Stimulated activated effector memory CD8-positive, alpha-beta T cell treated with anti-CD3 and anti-CD28 coated beads, Interleukin-12 subunit alpha, Interleukin-12 subunit beta, amount 100 ng/mL, for 72 hours (primary cell): ENCODE data around the gene FNDC3B.
"Not testable (repeated sequence)": the region's sequence is repeated elsewhere in the genome, so short reads cannot be mapped to it uniquely, and the experiment has no call there.

ENCODE experiments used
- ATAC-seq: fragments of 150-1000 bp; cut with Tn5 transposase; 2 replicates; pipeline ENCODE4 v1.10.0; 2021
- DNase-seq, 2 donors: peaks; one replicate each; pipeline ENCODE4 v3.0.0; 2021 to 2022; ENCODE audit warnings: low spot score in 2 of 2
- H3K27ac Mint-ChIP-seq: one replicate; pipeline ENCODE4 v1.8.0; 2022; ENCODE audit warnings: mild to moderate bottlenecking, mixed read lengths
- H3K36me3 Mint-ChIP-seq: one replicate; pipeline ENCODE4 v1.8.0; 2022; ENCODE audit warnings: mild to moderate bottlenecking, mixed read lengths
- H3K4me1 Mint-ChIP-seq: one replicate; pipeline ENCODE4 v1.8.0; 2022; ENCODE audit warnings: mixed read lengths
- H3K4me3 Mint-ChIP-seq: one replicate; pipeline ENCODE4 v1.8.0; 2022; ENCODE audit warnings: mild to moderate bottlenecking, mixed read lengths
- H3K9me3 Mint-ChIP-seq: one replicate; pipeline ENCODE4 v1.8.0; 2022; ENCODE audit warnings: mixed read lengths

Gene FNDC3B

DNA sequence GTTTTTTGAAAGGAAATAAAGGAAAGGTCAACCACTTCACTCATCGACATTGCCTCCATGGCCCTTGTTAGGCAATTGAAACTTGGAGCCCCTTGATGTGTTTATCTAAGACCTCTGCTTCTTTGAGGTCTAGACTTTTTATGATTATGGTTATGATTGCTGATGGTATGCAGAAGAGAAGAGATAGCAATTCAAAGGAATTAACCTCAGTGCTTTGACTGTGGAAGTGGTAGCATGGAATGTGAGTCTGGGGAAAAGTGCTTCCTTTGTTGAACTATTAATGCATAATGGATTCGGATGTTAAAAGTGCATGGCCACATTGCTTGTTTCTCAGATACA lies 46.1 kb downstream of the FNDC3B start:
- DNase-seq, result no peak
- no peaks in the 10 kb centered on the region for H3K36me3 Mint-ChIP-seq
- no peak overlapping the region for H3K4me3 Mint-ChIP-seq

DNA sequence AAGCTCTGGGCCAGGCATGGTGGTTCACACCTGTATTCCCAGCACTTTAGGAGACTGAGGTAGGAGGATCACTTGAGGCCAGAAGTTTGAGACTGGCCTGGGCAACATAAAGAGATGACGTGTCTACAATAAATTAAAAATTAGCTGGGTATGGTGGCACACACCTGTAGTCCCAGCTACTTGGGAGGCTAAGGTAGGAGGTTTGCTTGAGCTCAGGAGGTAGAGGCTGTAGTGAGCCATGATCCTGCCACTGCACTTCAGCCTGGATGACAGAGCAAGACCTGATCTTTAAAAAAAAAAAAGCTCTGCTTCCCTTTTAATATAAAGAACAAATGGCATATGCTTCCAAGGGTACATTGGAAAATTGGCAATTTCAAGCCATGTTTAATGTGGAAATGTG lies 46.7 kb downstream of the FNDC3B start:
- no peak for DNase-seq
- Mint-ChIP-seq H3K36me3 (no peaks in the 10 kb centered on the region), H3K4me1 (peaks cover 34% of the 10 kb centered on the region), H3K27ac (peak overlapping the region; percentile 40), H3K4me3 (no peak overlapping the region), H3K9me3 (no peaks in the 10 kb centered on the region)
- ATAC-seq, result no peak

More for the DNA sequence above, 46.1 kb downstream of the FNDC3B start:
- Mint-ChIP-seq H3K27ac (peak overlapping the region; percentile 40), H3K4me1 (peaks cover 34% of the 10 kb centered on the region), H3K9me3 (no peaks in the 10 kb centered on the region)
- no peak for ATAC-seq

DNA sequence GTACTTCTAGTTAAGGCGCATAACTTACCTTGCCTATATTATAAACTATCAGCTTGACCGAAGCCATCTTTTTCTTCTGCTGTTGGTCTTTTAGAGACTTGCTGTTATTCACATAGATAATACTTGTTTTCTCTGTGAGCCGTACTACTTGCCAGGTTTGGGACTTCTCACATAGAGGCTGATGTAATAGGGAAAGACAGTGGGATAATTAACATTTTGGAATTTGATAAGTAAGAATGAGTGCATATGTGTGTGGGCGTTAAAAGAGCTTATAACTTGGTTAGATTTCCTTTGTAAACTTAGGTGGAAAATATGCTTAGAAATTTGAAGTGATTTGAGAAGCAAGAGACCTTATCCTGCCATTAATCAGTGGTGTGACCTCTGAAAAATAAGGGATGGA lies 47.8 kb downstream of the FNDC3B start:
- no peak for ATAC-seq
- Mint-ChIP-seq H3K9me3 (no peaks in the 10 kb centered on the region), H3K27ac (peak overlapping the region; percentile 59), H3K4me3 (peak overlapping the region; percentile 30), H3K4me1 (peaks cover 42% of the 10 kb centered on the region), H3K36me3 (no peaks in the 10 kb centered on the region)
- no peak for DNase-seq

DNA sequence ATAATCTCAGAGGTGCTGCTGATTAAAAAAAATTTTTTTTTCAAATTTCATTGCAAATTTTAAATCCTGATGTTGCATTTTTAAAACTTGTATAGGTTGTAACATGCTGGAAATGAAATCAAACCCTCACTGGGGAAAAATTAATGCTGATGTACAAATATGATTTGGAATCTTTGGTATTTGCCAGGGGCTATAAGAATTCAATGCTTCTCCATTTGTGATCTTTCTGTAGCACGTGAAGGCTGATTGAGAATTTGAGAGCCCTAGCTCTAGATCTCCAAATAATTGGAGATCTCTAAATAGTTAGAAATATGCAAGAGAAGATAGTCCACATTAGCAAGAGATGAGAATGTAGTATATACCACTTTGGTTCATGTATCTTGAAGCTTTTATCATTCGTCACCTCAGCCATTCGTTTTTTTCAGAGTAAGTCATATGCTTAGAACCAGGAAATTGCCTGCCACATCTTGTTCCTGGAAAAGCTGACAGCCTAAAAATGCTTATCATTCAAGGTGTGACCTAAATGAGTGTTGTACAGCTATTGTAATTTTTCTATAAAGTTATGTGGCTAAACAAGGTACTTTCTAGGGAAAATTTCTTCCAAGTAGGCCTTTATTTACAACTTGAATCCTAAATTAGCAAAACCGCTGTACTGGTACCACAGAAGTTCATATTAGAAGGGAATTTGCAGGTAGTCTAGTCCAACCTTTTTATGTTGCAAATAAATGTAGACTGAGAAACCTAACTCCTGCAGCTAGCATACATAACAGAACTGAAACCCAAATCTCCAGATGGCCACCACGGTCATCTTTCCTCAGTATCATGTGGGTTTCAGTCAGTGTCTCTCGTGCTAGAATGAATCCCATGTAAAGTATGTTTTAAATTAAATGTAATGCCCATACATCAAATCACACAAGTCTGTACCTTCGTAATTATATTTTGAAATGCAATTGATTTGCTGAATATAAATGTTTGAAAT lies 48.5 kb downstream of the FNDC3B start:
- Mint-ChIP-seq H3K4me1 (peaks cover 46% of the 10 kb centered on the region), H3K27ac (peak overlapping the region; percentile 59), H3K9me3 (no peaks in the 10 kb centered on the region), H3K36me3 (no peaks in the 10 kb centered on the region), H3K4me3 (peak overlapping the region; percentile 30)
- DNase-seq (no peak), ATAC-seq (peak; percentile 66)

DNA sequence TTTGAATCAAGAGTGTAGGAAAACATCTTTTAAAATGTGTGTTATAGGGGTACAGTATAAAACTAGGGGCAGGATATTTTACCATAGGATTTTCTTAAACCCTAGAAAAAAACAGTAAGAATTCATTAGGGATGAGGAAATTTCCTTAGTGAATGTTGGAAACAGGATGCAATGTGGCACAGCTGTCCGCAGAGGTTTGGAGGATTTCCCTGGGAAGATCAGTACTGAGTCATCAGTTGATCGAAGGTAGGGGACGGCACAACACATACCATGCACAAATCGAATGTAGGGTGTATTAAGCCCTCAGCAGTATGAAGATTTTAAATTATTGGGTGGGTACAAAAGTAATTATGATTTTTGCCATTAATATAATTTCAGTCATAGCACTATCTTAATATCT lies 49.9 kb downstream of the FNDC3B start:
- Mint-ChIP-seq H3K4me3 (no peak overlapping the region), H3K9me3 (no peaks in the 10 kb centered on the region), H3K4me1 (peaks cover 41% of the 10 kb centered on the region), H3K27ac (no peak overlapping the region), H3K36me3 (no peaks in the 10 kb centered on the region)
- ATAC-seq (no peak), DNase-seq (no peak)

DNA sequence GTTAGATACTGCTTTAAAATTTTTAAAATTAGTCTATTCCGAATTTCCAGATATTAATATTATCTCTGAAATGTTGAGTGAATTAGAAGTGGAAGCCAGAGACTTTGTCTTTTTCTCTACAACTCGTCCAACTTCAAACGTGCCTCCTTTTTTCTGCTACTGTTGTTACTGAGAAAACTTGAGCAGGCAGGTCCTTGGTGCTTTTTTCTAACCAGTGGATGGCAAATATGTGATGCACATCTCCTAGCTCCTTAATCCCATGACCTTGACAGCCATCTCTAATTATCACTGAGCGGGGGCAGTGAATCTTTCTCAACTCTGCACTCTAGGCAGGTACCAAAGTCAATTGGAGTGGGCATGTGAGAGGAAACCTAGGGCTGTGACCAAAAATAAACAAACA lies 50.7 kb downstream of the FNDC3B start:
- Mint-ChIP-seq H3K4me1 (peaks cover 44% of the 10 kb centered on the region), H3K4me3 (no peak overlapping the region), H3K9me3 (no peaks in the 10 kb centered on the region), H3K36me3 (no peaks in the 10 kb centered on the region), H3K27ac (no peak overlapping the region)
- no peak for DNase-seq
- ATAC-seq, result no peak

DNA sequence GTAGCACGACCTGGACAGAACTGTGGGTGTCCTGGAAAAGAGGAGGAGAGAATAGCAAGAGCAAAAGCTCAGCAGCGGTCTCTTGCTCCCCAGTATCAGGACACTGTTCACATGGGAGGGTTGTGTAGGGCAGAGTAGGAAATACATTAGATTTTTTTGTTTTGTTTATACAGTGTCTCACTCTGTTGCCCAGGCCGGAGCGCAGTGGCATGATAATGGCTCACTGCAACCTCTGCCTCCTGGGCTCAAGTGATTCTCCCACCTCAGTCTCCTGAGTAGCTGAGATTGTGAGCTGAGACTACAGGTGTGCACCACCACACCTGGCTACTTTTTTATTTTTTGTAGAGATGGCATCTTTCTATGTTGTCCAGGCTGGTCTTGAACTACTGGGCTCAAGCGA lies 53.3 kb downstream of the FNDC3B start:
- Mint-ChIP-seq H3K36me3 (no peaks in the 10 kb centered on the region), H3K27ac (no peak overlapping the region), H3K4me1 (peaks cover 37% of the 10 kb centered on the region), H3K9me3 (no peaks in the 10 kb centered on the region), H3K4me3 (no peak overlapping the region)
- ATAC-seq (no peak), DNase-seq (no peak)

DNA sequence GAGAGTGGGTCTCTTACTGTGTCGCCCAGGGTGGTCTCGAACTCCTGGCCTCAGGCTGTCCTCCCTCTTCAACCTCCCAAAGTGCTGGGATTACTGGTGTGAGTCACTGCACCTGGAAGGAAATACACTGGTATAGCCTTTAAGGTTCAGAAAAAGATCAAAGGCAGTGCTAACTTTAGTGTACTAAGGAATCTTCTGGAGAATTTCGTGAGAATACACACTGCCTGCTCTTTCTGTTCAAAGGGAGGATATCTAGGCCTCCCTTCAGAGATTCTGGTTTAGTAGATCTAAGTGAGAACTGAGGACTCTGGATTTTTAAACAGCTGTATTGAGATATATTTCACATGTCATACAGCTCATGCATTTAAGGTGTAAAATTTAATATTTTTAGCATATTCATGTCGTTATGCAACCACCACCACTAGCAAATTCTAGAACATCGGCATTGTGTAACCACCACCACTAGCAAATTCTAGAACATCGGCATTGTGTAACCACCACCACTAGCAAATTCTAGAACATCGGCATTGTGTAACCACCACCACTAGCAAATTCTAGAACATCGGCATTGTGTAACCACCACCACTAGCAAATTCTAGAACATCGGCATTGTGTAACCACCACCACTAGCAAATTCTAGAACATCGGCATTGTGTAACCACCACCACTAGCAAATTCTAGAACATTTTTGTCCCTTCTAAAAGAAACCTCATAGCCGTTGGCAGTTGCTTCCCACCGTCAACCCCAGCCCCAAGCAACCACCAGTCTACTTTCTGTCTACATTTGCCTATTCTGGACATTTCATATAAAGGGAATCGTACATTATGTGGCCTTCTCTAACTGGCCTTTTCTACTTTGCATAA lies 54.4 kb downstream of the FNDC3B start:
- ATAC-seq, DNase-seq, H3K36me3 Mint-ChIP-seq, H3K9me3 Mint-ChIP-seq, H3K27ac Mint-ChIP-seq, H3K4me3 Mint-ChIP-seq: not testable (repeated sequence)
- H3K4me1 Mint-ChIP-seq, result peaks cover 32% of the 10 kb centered on the region

DNA sequence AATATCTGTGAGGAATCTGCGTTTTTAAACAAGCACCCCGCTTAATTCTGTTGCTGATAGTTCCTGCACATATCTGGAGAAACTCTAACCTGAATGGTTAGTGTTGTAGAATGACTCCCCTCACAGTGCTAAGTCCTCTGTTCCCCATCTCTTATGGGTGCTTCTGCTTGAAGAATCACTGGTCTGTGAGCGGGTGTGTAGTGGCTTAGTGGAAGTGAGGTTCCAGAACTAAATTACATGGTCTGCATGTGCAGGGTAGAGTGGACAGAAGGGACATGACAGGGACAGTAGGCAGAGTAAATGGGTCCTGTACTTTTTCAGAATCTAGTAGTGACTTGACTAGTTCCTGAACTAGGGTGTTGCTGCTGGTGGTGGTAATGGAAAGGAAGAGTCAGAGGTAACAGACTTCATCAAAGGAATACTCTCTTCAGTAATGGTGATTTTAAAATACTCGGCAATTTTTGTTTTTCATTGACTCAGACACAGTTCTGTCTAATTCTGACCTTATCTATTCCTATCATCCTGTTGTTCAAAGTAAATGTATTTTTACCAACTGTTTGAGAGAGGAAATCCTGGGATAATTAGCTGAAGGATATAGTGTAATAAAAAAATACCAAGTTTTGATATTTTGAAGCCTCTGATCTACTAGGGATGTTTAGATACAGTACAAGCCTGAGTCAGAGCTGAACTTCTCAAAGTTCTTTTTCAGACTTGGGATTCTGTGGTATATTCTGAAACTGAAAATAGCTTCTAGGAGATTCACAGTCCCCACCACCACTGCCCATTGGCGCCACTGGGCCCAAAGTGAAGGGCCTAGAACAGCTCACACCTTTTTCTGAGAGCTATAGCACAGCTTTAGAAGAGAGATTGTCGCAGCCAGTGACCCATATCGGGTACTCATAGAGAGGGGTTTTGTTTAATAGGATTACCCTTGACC lies 55.5 kb downstream of the FNDC3B start:
- no peaks in the 10 kb centered on the region for H3K36me3 Mint-ChIP-seq
- H3K4me3 Mint-ChIP-seq, result peak overlapping the region; percentile 11
- peaks cover 32% of the 10 kb centered on the region for H3K4me1 Mint-ChIP-seq
- H3K9me3 Mint-ChIP-seq, result no peaks in the 10 kb centered on the region
- ATAC-seq, result peak; percentile 76
- DNase-seq, result no peak
- H3K27ac Mint-ChIP-seq, result peak overlapping the region; percentile 38

DNA sequence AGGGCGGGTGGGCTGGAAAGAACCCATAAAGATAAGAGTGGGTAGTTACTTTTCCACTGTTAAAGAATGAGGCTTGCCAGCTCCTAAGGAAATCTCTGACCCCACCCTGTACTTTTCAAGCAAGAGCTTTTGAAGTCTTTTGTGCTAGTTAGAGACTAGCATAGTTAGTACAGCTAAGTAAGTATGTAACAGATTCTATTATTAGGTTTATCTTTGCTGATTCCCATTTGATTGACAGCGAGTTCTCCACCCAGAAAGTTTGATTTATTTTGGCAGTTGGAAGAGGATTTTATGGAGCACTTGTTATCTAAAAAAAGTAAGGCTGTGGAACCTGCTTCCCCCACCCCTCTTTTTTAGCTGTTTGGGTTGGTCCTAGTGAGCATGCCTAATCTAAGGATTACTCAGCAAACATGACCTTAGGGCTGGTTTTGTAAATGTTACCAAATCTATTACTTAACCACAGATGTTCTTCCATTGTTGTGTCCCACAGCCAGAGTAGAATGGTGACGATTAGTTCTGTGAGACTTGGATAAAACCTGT lies 57.6 kb downstream of the FNDC3B start:
- no peak for DNase-seq
- H3K27ac Mint-ChIP-seq, result no peak overlapping the region
- H3K4me1 Mint-ChIP-seq, result peaks cover 28% of the 10 kb centered on the region
- H3K36me3 Mint-ChIP-seq, result no peaks in the 10 kb centered on the region
- no peaks in the 10 kb centered on the region for H3K9me3 Mint-ChIP-seq
- H3K4me3 Mint-ChIP-seq, result no peak overlapping the region
- ATAC-seq, result no peak

DNA sequence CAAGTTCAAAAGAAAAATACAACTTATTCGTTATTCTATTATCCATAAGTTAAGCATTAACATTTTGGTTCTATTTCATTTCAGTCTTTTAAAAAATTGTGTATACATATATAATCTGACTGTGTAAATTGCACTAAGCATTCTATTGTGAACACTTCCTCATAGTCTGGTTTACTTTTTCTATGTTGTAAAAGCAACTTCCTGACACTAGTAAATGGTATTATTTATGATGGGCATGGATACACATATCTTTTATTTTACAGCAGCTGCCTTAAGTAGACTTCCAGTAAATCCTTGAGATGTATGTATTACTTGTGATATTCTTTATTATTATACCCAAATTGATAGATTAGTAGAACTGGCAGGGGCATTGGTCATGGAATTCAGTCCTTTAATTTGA lies 58.2 kb downstream of the FNDC3B start:
- H3K4me3 Mint-ChIP-seq, result no peak overlapping the region
- H3K27ac Mint-ChIP-seq, result no peak overlapping the region
- no peaks in the 10 kb centered on the region for H3K36me3 Mint-ChIP-seq
- no peaks in the 10 kb centered on the region for H3K9me3 Mint-ChIP-seq
- DNase-seq (no peak), ATAC-seq (no peak)
- H3K4me1 Mint-ChIP-seq, result peaks cover 28% of the 10 kb centered on the region

DNA sequence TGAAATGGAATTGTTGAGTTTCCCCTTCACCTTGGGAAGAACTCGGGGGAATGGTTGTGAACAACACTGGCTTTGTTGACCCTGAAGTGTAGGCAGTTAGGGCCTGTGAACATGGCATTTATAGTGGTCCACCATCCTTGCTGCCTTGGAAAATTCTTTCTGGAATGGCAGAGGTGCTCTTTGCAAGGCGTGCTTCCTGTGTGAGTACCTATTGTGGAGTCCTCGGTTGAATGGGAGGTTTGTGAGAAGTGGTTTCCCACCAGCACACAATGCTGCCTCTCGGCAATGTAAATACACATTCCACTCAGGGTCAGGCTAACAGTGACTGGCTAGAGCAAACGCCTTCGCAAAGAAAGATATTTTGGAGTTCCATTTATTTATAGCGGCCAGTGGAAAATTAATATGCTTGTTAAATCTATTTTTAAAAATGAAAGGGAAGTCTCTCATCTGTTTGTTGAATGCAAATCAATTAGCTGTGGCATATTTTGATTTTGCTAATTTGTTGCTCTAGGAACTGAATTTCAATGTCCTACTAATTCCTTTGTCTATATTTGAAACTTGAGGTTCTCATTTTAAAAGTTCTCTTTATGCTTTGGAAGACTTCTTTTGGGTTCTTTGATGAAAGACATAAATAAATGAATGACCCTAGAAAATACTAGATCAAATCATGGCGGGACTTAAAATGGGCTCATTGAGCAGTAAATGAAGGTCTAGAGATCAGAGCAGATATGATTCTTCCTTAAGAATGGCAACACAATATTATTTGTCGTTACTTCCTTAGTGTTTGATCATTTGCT lies 59.5 kb downstream of the FNDC3B start:
- H3K27ac Mint-ChIP-seq, result no peak overlapping the region
- no peaks in the 10 kb centered on the region for H3K9me3 Mint-ChIP-seq
- no peaks in the 10 kb centered on the region for H3K36me3 Mint-ChIP-seq
- DNase-seq (no peak), ATAC-seq (no peak)
- H3K4me1 Mint-ChIP-seq, result peaks cover 32% of the 10 kb centered on the region
- H3K4me3 Mint-ChIP-seq, result no peak overlapping the region

DNA sequence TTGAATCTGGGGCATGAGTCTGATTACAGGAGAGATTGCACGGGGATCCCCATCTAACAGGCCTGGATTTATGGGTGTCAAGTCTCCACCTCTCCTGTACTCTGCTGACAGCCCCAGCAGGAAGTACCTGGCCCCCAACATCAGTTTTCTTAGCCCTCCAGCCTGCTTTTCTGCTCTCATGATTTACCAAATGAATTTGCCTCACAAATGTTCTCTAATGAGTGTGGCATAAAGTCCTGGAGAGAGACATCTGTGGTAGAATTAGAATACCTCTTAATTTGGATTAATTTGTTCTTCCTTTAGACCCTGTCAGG lies 60.1 kb downstream of the FNDC3B start:
- Mint-ChIP-seq H3K36me3 (no peaks in the 10 kb centered on the region), H3K4me3 (no peak overlapping the region), H3K4me1 (peaks cover 31% of the 10 kb centered on the region), H3K9me3 (no peaks in the 10 kb centered on the region), H3K27ac (no peak overlapping the region)
- DNase-seq, result no peak
- no peak for ATAC-seq

DNA sequence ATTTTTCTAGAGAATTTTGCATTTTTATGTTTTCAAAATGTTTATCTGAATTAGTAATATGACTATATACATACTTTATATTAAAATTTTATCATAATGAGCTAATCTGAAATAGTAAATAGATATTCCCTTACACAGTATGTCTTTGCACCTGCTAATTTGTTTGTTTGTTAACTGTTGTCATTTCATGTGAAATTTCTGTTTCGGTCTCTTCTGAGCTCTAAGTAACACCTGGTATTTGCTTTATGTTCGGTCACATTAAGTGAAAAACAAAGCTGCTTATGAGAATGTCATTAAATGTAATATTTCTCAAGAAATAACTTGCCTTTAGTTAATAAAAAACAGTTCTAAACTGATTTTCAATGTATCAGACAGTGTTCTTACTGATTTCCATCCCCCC lies 61.1 kb downstream of the FNDC3B start:
- no peak for DNase-seq
- ATAC-seq, result no peak
- H3K4me3 Mint-ChIP-seq, result no peak overlapping the region
- H3K9me3 Mint-ChIP-seq, result no peaks in the 10 kb centered on the region
- no peak overlapping the region for H3K27ac Mint-ChIP-seq
- H3K36me3 Mint-ChIP-seq, result no peaks in the 10 kb centered on the region
- peaks cover 29% of the 10 kb centered on the region for H3K4me1 Mint-ChIP-seq
